ENCODE data around the gene AGR2.

DNA sequence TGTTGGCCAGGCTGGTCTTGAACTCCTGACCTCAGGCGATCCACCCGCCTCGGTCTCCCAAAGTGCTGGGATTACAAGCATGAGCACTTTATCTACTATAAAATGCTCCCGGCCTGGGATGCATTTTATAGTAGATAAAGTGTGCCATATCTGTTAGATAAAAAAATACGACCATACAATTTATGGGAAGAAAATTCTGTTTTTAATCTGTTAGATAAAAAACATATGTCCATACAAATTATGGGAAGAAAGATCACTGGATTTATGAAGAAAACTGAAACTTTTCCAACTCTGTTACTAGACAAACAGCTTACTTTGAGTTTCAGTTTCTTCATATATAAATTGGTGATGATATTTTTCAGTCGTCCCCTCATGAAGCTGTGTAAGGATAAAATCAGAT, 46.8 kb downstream of the AGR2 start:
- TF ChIP-seq POLR2AphosphoS5 (IDR thresholded peaks at IDR 0.05): no peak
- TF ChIP-seq, protein P1, sequence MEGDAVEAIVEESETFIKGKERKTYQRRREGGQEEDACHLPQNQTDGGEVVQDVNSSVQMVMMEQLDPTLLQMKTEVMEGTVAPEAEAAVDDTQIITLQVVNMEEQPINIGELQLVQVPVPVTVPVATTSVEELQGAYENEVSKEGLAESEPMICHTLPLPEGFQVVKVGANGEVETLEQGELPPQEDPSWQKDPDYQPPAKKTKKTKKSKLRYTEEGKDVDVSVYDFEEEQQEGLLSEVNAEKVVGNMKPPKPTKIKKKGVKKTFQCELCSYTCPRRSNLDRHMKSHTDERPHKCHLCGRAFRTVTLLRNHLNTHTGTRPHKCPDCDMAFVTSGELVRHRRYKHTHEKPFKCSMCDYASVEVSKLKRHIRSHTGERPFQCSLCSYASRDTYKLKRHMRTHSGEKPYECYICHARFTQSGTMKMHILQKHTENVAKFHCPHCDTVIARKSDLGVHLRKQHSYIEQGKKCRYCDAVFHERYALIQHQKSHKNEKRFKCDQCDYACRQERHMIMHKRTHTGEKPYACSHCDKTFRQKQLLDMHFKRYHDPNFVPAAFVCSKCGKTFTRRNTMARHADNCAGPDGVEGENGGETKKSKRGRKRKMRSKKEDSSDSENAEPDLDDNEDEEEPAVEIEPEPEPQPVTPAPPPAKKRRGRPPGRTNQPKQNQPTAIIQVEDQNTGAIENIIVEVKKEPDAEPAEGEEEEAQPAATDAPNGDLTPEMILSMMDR (IDR thresholded peaks at IDR 0.05 in 8 of 11, conservative IDR thresholded peaks at IDR 0.05 in 3 of 11): no peak

Measured in spleen (tissue), 7 donors.